Measurements from ENCODE around the gene RNU7-1.

Gene RNU7-1

DNA sequence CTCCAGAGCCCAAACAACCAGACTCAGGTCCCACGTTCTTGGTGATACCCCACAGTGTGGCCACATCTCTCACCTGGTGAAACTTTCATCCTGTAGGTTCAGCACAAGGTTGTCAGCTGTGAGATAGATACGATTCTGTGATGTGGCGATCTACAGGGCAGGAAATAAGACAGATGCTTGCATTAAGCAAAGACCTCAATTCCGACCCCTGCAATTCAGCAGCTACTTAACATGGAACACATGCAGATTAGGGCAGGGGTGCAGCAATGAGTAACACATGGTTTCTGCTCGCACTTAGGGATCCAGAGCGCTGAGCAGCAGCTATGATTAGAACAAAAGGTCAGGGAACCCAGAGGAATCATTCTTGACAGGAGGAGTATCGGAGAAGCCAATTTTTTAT lies 22.7 kb downstream of the RNU7-1 start:
- H3K4me3 ChIP-seq (ENCODE audit: control insufficient read depth, low read depth, low read length), result no peak overlapping the region
- no peak for DNase-seq (ENCODE audit: low read depth)
- TF ChIP-seq, protein P1, sequence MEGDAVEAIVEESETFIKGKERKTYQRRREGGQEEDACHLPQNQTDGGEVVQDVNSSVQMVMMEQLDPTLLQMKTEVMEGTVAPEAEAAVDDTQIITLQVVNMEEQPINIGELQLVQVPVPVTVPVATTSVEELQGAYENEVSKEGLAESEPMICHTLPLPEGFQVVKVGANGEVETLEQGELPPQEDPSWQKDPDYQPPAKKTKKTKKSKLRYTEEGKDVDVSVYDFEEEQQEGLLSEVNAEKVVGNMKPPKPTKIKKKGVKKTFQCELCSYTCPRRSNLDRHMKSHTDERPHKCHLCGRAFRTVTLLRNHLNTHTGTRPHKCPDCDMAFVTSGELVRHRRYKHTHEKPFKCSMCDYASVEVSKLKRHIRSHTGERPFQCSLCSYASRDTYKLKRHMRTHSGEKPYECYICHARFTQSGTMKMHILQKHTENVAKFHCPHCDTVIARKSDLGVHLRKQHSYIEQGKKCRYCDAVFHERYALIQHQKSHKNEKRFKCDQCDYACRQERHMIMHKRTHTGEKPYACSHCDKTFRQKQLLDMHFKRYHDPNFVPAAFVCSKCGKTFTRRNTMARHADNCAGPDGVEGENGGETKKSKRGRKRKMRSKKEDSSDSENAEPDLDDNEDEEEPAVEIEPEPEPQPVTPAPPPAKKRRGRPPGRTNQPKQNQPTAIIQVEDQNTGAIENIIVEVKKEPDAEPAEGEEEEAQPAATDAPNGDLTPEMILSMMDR (IDR thresholded peaks at IDR 0.05; ENCODE audit: control insufficient read depth, insufficient read depth, low read depth, low read length, missing control alignments), result no peak

DNA sequence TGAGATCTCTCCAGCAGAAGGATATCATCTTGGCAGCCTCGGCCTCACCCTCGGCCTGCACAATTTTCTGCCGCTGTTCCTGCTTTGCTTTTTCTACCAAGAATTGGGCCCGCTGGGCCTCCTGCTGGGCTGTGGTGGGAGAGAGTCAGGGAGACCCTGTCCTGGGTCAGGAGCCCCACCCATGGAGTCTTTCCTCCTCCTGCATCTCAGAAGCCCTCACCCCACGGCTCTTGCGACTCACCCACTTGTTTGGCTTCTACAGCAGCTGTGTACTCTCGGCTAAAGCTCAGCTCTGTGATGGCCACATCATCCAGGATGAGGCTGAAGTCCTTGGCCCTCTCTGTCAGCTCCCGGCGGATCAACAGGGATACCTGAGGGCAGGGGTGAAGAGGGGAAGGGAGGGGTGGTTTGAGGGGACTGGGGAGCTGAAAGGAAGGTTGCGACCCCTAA lies 24.1 kb downstream of the RNU7-1 start:
- TF ChIP-seq, protein P1 (IDR thresholded peaks at IDR 0.05; ENCODE audit: control insufficient read depth, insufficient read depth, low read depth, low read length, missing control alignments), result no peak
- no peak overlapping the region for H3K4me3 ChIP-seq (ENCODE audit: control insufficient read depth, low read depth, low read length)
- no peak for DNase-seq (ENCODE audit: low read depth)

DNA sequence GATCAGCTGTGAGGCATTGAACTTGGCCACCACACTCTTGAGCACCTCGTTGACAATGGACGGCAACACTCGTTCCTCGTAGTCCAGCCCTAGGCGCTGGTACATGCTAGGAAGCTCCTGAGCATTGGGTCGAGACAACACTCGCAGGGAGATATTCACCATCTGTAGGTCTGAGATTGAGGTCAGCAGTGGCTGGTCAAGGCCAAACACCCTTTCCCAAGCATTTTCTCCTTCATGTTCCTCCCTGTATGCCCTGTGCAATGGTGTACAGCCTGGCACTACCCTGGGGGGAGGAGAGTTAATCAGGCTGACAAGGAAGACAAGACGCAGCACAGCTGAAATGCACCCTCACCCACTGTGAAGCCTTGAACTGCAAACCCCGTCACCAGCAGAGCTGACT lies 24.8 kb downstream of the RNU7-1 start:
- no peak for DNase-seq (ENCODE audit: low read depth)
- TF ChIP-seq, protein P1 (IDR thresholded peaks at IDR 0.05; ENCODE audit: control insufficient read depth, insufficient read depth, low read depth, low read length, missing control alignments), result no peak
- H3K4me3 ChIP-seq (ENCODE audit: control insufficient read depth, low read depth, low read length), result no peak overlapping the region

DNA sequence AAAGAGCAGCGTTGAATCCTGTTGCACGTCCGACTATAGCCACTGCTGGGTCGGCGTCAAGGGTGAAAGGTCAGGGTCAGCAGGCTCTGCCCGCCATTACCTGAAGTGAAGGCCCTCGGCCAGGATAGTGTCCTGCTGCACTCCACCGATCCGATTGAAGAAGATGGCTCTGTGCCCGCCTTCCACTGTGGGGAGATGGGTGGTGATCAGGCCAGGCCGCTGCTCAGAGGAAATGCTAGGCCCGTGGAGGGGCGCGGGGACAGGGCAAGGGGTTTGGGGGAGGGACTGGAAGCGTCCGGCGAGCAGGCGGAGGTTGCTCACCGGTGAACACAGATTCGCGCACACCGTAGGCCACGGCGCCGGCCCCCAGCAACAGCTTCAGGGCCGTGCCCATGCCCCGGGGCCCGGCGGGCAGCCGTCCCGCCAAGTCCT lies 26.5 kb downstream of the RNU7-1 start:
- DNase-seq (ENCODE audit: low read depth), result no peak
- TF ChIP-seq, protein P1 (IDR thresholded peaks at IDR 0.05; ENCODE audit: control insufficient read depth, insufficient read depth, low read depth, low read length, missing control alignments), result no peak
- peak overlapping the region; percentile 95 for H3K4me3 ChIP-seq (ENCODE audit: control insufficient read depth, low read depth, low read length)

DNA sequence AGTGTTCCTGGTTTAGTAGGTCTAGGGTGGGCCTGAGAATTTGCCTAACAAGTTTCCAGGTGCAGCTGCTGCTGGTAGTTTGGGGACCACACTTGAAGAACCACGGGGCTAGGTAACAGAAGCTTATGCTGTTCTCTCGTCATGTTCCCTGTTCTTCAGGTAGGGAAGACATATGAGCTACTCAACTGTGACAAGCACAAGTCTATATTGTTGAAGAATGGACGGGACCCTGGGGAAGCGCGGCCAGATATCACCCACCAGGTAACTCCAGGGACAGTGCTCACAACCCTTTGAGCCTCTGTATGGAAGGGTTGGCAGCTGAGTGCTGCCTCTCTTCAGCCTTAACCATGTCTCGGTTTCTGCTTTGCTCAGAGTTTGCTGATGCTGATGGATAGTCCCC lies 30.6 kb downstream of the RNU7-1 start:
- no peak overlapping the region for H3K4me3 ChIP-seq (ENCODE audit: control insufficient read depth, low read depth, low read length)
- TF ChIP-seq, protein P1 (IDR thresholded peaks at IDR 0.05; ENCODE audit: control insufficient read depth, insufficient read depth, low read depth, low read length, missing control alignments), result no peak
- no peak for DNase-seq (ENCODE audit: low read depth)

DNA sequence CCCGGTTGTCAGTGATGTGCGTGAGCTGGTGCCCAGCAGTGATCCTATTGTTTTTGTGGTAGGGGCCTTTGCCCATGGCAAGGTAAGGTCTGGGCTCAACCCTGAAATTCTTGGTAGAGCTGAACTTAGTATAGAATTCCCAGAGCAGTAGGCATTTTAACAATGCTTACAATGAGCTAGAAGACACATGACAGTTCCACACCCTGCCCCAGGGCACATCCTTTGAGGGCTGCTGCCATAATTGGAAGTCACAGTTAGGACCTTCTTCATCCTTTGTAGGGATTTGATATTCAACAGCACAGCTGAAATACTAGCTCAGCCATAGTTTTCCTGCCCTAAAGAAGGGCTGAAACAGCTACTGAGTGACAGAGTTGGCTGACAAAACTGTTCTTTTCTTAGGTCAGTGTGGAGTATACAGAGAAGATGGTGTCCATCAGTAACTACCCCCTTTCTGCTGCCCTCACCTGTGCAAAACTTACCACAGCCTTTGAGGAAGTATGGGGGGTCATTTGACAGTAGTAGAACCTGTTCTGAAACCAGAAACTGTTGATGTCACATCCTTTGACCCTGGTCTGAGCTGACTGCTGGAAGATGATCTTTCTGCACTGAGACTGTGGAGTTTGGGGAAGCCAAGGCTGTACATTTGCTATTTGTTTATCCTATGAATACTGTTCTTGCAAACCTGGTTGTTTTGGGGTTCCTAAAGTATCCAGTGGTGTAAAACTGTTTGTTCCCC lies 31.8 kb downstream of the RNU7-1 start:
- no peak overlapping the region for H3K4me3 ChIP-seq (ENCODE audit: control insufficient read depth, low read depth, low read length)
- TF ChIP-seq, protein P1 (IDR thresholded peaks at IDR 0.05; ENCODE audit: control insufficient read depth, insufficient read depth, low read depth, low read length, missing control alignments), result no peak
- DNase-seq (ENCODE audit: low read depth), result no peak
